Stimulated activated CD8-positive, alpha-beta memory T cell treated with anti-CD3 and anti-CD28 coated beads, Interleukin-4, amount 100 ng/mL, for 4 hours (primary cell): ENCODE data around the gene PRDM16.

ENCODE experiments used
- DNase-seq, 2 donors: peaks; one replicate each; pipeline ENCODE4 v3.0.0-alpha.2; 2020; ENCODE audit warnings: low read depth in 2 of 2, low spot score in 1 of 2

PRDM16 gene

DNA sequence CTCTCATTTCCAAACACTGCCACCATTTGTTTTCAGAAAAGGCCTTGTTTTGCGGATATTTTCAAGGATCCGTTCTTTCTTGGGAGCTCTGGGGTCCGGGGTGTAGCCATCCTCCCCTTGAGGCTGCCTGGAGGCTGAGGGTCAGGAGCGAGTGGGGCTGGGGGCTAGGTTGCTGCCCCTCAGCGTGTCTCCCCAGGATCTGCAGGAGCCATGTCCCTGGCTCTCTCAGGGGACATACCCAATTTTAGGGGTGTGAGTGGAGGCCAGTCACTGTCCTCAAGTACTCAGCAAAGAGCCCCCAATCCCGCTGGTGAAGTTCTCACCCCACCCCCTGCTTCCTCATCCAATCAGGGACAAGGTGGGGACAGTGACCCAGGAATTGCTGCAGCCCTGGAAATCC, 15.0 kb upstream of the PRDM16 start:
- DNase-seq, result no peak

DNA sequence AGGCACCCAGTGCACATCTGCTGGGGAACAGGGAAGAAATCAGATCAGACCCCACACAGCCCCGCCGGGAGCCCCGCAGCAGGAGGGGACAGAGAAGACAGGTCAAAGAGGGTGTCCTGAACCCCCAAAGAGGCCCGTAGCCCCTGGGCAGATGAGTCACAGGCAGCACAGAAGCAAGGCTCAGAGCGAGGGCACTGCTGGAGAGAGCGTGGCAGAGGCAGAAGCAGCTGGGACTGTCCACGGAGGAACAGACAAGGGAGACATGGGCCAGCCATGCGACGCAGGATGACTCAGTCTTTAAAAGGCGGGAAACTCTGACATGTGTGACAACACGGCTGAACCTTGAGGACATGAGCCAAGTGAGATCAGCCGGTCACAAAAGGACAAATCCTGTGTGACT, 14.5 kb upstream of the PRDM16 start:
- no peak for DNase-seq

DNA sequence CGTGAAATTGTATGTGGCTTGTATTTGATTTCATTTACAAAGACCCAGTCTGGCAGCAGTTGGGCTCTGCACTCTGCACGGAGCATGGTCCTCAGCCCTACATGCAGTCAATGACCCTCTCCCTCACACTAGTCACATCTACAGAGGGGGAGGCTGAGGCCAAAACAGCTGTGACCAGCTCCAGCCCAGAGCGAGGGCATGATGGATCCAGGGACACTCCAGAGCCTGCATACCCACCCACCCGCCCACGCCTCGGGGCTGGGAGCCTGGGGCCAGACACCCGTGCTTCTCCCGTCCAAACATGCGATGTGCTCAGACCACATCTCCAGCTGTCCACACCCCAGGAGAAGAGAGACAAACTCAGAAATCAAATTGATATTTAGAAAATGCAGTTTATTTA, 14.0 kb upstream of the PRDM16 start:
- no peak for DNase-seq

DNA sequence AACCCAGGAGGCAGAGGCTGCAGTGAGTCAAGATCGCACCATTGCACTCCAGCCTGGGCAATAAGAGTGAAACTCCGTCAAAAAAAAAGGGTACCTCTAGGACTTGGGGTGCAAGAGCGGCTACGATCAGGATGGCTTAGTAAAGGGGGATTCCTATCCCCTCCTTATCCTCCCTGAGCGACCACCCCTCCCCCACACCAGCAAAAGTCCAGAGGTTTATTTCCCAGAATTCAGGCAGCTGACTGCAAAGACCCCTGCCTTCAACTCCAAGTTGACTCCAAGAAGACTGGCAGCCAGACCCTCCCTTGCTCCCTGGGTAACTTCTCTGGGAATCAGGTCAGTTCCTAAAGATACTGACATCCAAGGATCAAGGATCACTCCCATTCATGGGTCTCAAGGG, 12.4 kb upstream of the PRDM16 start:
- no peak for DNase-seq

DNA sequence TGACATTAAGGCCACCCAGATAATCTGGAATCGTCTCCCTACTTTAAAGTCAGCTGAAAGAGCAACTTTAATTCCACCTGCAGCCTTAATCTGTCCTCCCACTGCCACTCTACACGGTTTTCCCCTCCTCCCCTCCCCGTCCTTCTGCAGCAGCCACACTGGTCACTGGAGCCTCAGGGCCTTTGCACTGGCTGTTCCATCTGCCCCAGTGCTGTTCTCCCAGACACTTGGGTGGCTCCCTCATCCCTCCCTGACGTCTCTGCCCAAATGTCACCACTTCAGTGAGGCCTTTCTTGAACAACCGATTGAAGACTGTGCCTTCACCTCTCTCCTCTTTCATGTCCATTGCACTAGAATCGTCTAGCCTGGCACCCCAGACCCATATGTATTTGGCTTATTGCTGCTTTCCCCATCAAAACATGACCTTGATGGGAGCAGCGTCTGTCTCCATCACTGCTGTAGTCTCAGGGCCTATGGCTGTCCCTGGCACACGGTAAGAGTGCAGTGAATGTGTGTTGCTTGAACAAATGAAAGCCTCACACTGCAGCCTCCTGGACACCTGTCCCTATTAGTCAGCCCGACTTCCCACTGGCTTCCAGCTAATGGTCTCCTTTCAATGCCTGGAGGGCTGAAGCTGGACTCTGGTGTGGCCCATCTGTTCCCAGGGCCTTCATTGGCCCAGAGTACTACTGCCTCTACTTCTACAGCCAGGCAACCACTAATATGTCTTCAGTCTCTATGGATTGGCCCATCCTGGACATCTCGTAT, 10.6 kb upstream of the PRDM16 start:
- DNase-seq, result no peak

DNA sequence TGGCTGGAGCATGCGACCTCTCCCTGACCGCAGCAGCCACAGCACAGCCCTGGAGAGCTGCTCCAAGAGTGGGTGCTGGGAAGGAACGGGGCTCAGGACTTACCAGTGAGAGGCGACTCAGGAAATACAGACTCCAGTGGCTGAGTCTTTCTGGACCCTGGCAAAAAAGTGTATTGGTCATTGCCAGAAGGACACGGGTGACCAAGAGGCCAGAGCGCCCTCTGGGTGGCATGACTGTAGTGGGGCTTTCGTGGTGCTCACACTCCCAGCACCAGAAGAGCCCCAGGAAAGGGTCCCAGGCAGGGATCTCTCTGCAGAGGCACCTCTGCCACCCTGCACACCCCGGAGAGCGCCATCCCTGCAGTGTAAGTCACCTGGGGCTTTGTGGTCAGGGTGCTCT, 8.9 kb upstream of the PRDM16 start:
- no peak for DNase-seq

DNA sequence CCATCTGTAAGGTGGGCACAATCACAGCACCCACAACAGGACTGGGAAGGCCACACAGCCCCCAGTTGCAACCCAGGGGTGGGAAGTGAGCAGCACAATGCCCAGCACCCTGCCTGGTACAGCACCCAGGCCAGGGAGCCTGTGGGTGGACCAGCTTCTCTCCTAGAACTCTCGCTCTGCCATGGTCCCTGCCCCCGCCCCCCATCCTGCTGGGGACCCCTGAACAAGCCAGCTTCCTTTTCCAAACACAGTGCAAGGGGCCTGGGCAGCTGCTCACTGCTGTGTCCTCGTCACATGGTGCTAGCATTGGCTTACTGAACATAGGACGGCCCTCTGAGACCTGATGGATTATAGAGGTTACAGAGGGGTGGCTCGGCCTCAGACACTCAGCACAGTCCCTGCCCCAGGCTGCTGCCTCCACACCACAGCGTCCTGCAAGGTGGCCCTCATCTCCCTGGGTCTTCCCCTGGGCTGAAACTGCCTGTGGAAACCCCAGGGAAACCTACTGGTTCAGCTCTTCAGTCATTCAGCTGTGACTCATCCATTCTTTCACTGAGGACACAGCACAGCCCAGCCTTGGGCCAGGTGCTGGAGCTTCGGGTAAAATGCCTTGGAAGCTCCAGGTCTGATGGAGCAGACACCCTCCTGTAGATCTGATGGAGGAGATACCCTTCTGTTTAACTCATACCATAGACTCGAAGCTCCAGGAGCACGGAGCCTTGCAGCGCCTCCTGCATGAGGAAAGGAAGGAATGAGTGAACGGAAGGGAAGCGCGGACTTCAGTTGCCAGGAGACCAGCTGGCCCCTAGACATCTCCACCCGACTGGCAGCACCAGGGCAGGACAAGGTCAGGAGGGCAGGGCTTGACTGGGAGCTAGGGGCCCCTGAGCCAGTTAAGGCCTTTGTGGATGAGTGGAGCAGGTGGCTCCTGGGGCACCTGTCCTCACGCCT, 8.1 kb upstream of the PRDM16 start:
- no peak for DNase-seq

DNA sequence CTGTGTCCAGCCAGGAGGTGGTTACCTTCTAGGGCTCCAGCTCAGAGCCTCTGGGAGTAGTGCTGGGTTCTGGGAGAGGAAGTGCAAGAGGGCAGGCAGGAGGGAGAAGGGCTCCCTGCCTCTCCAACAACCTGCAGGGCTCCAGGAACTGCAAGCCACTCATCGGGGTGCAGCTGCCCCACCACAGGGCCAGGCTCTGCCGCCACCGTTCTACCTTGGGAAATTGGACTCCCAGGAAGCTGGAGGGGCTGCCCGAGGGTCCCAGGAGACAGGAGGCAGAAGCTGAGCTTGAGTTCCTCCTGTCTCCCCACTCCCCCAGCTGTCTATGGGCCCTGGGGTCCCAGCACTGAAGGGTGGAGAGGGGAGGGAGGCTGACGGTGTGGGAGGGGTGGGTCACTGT, 7.4 kb upstream of the PRDM16 start:
- no peak for DNase-seq

DNA sequence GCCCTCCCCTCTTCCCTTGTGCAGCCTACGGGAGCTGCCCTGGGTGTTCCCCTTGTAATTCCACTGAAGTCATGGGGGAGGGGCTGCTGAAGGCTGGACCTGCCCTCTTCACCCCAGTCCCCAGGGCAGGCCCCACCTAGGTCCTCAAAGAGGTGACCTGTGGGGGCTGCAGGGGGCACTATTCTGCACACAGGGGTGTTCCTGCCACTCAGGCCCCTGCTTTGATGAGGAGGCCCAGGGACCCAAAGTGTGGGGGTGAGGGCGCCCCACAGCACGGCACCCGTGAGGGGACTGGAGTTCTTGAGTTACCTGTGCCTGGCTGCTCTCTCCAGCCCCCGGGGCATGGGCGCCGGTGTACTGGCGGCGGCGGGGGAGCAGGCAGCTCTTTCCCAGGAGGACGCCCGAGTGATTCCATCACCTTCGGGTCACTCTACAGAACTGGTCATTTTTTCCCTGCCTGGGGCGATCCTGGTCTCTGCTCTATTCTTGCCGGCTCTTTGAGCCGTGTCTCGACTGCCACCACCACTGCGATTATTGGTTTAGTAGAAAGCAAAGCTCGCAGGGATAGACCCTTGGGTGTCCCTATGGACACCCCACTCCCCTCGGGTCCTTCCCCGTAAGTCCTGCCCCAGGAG, 6.9 kb upstream of the PRDM16 start:
- no peak for DNase-seq

DNA sequence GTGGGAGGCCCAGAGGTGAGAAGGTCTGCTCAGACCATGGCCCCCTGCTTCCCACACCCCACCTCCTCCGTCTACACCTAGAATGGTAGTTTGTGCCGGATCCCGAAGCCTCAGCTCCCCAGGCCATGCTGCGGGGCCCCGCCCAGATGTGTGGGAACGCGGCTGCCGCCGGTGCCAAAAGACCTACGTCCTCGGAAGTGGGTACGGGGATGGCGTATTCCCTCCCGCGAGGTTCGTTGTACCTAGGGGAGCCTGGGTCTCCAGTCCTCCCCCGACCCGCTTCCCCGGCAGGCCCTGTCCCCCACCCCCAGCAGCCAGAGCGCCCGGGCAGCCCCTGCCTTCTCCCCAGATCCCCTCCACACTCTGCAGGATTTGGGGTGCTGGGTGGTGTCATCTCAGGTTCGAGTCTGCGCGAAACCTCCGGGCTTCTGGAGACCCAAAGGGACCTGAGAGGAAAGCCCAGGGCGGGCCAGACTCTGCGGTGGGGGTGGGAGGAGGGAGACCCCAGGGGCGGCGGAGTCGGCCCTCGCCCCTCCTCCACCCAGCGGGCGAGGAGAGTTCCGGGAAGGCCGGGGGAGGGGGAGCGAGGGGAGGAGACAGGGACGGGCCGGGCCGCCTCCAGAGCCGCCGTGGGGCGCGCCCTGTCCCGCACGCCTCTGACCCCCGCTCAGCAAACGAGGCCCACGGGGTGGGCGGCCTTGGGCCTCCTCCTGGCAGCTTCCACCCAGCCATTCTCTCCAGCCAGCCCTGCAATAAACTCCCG, 6.2 kb upstream of the PRDM16 start:
- DNase-seq, result no peak

DNA sequence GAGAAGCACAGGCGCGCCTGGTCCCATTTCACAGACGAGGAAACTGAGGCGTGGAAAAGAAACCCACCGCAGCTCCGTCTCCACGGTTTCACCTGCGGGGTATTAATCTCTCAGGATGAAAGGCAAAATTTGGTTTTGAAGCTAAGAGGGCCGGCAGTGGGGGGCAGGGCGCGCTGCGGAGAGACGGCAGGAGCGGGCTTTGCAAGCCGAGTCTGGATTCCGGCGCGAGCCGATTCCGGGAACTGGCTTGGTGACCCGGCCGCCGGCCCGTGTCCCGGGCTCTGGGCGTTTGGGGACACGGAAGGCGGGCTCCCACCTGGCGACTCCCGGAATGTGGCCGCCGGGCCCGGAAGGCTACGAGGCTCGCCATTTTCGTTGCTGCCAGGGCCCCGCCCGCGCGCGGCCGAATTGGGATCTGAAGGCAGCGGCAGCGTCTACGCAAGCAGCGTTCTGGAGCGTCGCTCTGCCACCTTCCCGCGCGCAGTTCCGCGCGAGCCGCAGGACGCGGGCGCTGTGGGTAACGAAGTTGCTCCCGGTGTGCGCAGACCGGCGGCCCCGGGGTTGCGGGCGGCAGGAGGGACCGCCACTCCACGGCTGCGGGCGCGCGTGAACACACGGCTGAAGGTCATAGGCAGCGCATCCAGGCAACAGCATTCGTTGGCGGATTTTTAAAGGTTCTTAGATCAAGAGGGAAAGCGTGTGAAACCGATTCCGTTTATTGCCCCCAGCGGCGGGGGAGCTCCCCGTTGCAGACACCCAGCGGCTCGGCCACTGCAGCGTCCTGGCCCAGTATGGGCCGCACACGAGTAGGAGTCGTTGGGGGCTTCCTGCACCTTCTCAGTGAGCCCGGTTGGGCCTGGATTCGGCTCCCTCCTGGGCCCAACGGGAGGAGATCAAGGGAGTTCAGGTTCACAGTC, 5.4 kb upstream of the PRDM16 start:
- no peak for DNase-seq

DNA sequence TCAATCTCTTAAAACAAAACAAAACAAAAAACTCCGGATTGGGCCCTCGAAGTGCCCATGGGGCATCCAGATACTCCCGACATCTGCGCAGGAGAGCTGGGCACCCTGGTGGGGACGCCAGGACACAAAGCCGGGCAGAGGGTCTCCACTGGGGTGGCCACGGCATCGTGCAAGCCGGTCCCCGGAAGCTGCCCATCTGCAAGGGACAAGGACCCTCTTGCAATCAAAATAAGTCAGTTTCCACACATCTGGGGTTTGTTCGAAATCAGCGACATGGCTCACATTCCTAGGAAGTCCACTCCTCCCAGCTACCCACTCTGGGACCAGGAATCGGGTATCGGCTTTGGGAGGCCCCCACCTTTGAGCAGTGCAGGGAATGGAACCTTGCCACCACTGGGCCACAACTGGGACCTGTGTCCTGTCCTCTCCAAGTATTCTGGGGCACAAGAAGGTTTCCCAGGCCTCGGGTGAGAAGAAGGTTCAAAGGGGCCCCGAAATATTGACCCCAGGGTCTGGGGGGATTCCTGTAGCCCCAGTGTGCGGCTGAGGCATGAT, 4.6 kb upstream of the PRDM16 start:
- DNase-seq, result no peak

DNA sequence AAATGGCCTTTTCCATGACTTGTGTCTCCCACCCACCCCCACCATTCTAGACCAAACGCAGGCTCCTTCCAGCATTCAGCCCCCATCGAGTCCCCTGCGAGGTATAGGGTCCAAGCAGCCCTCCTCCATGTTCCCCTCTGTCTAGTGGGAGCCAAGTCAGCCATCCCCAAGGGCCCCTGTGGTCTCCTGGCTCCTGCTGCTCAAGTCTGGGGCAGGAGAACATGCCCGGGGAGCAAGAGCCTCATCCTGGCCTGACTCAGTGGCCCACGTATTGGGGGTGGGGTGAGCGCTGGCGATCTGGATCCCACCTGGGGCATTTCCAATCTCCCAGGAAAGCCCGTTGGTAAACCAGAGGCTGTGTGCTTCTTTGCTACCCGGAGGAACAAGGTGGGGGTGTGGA, 4.1 kb upstream of the PRDM16 start:
- DNase-seq, result no peak

DNA sequence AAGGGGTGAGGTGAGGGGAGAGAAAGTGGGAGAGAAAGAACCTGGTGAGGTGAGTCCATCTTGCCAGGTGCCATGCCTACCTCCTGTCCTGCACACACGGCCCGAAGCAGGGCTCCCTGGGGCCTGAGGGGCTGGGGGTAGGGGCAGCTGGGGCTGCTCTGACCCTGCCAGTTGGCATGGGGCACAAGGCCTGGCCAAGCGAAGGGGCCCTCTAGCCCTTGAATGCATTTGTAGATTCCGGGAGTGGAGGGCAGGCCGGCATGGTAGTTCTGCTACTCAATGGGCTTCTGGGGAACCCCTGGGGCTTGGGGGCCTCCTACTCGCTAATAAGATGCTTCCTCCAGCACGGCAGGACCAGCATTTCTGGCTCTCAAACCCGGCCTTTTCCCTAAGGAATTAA, 3.6 kb upstream of the PRDM16 start:
- no peak for DNase-seq

DNA sequence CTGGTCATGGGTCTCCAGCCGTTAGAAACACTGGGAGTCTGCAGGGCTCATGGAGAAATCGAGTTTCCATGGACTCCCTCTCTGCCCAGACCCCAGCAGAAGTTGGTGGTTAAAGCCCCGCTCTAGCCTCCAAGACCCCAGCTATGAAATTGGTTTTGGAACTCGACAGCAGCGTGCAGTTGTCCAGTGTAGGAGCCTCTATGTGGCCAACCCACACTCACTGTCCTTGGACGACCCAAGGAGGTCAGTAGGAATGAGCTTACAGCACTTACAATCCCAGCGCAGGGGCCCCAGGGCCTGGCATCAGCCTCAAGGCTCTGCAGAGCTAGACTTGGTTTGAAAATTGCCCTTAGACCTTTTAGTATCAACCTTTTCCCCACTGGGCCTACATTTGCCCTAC, 3.2 kb upstream of the PRDM16 start:
- DNase-seq, result no peak

DNA sequence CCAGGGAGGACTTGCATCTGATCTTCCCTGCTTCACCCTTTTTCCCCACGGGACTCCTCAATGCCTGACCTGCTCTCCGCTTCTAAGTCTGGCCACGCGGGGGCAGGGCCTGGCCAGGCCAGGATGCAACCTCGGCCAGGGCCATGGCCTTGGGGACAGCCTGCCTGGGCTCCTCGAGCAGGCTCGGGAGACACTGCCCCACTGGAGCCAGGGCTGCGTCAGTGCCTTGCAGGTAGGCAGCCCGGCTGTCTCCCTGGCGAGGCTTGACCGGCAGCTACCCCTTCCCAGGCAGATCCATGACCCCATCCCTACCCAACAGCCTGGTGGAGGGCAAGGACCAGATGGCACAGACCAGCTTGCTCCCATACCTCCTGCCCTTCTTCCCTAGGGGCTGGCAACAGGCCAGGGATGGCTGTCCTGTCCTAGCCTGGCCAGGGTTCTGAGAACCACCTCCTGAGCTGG, 2.7 kb upstream of the PRDM16 start:
- DNase-seq, result no peak

DNA sequence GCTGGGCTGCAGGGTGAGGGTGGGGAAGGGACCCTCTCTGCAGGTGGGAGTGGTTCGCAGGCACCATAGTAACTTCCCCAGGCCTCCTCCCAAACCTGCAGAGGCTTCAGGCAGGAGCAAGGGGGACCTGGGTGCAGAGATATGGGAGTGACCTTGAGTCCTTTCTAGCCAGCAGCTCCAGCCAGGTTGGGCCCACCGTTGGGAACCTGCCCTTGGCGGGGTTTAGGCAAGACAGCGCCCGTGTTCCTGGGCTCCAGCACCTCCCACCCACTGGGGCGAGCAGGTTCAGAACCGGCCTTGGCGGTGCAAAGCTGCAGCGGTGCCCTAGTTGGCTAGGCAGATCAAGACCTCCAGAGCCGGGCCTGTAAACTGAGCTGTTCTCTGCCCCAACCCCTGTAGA, 2.2 kb upstream of the PRDM16 start:
- no peak for DNase-seq

DNA sequence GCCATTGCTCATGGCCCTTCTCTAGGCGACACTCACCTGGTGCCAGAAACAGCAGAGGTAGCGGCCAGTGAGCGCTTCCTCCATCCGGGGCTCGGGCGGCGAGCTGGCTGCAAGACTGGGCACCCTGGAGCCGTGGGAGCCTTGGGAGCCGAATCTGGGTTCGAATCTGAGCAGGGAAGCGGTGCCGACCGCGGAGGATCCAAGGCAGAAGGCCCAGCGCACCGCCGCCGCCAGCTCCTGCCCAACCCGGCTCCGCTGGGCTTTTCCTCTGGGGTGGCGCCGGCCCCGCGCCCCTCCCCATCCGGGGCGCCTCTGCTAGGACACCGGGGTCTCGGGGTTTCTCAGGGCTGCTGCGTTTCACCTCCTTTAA, 1.7 kb upstream of the PRDM16 start:
- DNase-seq, result no peak

DNA sequence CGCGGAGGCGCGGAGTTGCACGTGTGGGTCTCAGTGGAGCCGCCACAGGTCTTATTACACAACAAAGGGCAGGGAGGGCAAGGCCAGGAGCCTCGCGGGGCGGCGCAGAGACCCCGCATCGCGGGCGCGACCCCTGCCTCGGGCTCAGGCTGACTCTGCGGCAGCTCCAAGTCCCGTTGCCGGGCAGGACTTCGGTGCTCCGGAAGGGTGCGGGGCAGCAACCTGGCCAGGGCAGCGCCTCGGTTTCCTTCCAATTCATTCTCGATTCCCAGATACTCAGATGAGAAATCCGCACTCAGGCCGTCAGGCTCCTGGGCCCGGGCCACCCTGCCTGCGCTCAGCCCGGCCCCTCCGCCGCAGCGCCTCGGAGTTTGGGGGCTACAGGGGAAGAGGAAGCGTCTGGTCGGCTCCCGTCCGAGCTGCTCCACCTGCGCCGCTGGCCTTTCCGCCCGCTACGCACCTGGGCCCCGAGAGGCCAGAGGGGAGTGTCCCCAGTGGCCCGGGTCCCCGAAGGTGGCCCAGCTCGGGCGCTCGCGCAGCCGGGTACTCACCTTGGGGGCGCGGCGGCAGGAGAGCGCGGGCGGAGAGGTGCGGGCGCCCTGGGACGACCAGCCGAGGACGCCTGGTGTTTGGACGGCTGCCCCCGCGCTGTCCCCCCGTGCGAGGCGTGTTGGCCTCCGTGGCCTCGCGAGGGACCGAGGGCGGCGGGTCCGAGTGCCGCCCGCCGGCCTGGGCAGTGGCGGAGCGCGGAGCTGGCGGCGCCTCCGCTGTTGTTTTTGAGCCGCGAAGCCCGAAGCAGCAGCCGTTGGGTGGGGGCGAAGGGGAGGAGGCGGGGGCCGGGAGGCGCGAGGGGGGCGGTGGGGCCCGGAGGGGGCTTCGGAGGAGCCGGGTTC, 1.1 kb upstream of the PRDM16 start:
- no peak for DNase-seq
